ENCODE measurements around the gene GABRB3. TPM values are rescaled to one million over a fixed set of nuclear protein-coding genes. Genes with fewer than 3 reads are reported as not detected.

Gene GABRB3
- total RNA-seq, 4 donors from 2014 or later = under 0.01 to 1.9 (median 0.77) TPM

DNA sequence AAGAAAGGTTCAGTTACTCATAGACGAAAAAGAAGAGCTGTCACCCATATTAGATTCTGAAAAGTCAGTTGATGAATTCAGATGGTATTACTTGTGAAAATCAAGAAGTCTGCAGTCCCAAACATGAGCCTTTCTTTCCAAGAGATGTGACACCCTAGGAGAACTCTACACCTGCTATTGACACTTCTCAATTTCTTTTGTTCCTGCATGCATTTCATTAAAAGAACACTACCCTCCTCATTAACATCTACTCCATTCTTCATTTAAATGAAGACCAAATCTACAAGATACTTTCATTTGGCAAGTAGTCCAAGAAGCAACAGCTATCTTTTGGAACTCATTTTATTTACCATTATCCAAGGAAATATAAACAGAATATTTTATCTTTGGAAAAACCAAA, 6.6 kb downstream of the GABRB3 start:
- TF ChIP-seq, protein P1, sequence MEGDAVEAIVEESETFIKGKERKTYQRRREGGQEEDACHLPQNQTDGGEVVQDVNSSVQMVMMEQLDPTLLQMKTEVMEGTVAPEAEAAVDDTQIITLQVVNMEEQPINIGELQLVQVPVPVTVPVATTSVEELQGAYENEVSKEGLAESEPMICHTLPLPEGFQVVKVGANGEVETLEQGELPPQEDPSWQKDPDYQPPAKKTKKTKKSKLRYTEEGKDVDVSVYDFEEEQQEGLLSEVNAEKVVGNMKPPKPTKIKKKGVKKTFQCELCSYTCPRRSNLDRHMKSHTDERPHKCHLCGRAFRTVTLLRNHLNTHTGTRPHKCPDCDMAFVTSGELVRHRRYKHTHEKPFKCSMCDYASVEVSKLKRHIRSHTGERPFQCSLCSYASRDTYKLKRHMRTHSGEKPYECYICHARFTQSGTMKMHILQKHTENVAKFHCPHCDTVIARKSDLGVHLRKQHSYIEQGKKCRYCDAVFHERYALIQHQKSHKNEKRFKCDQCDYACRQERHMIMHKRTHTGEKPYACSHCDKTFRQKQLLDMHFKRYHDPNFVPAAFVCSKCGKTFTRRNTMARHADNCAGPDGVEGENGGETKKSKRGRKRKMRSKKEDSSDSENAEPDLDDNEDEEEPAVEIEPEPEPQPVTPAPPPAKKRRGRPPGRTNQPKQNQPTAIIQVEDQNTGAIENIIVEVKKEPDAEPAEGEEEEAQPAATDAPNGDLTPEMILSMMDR (IDR thresholded peaks at IDR 0.05; ENCODE audit: low read depth) = no peak

DNA sequence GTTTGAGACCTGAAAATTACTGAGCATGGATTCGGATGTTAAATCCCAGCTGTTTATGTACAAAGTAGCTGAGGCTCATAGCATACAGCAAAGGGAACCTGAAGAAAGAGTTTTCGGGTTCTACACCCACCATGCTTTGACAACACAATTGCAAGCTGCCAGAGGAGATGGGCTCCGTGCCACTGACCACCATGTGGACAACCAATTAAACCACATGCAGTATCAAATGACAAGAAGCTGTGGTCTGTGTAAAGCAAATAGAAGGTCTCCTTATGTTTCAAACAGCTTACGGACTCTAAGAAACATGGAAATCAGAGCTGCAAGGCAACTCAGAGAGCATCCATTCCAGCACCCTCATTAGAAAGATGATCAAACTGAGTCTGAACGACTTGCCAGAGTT, 12.9 kb downstream of the GABRB3 start:
- TF ChIP-seq, protein P1 (IDR thresholded peaks at IDR 0.05; ENCODE audit: low read depth) = no peak

DNA sequence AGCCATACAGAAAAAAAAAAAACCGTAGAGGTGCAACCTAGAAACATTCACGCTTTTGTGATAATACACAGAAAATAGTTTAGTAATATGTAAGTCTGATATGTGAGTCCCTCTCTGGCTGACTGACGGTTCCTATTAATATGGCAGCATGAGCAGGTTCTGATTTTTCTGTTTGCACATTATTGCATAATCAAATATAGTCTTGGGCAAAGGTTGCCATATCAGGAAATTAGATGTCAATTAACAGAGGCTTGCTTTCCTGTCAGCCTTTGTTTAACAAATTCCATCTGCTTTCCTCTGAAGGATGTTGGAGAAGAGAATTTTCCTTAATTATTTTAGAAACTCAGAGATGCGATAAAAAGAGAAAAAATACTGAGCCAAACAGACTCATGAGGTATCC, 14.8 kb downstream of the GABRB3 start:
- TF ChIP-seq, protein P1 (IDR thresholded peaks at IDR 0.05; ENCODE audit: low read depth) = no peak

DNA sequence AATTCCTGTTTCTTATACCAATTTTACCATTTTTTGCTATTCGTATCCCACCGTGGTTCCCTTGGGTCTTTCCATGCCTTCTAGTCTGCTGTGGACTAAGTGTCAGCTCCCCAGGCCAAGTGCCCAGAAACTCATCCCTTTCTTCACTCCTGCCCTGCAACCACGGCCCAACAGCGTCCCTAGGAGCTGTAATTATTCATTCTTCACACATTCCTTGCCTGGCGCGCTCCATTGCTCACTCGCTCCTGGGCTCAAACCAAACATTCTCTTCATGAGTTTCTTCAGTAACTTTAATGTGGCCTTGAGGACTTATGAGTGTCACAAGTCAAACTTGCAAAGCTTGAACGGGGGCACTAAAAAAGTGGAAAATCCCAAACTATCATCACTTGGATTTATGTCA, 15.7 kb downstream of the GABRB3 start:
- TF ChIP-seq, protein P1 (IDR thresholded peaks at IDR 0.05; ENCODE audit: low read depth) = no peak

DNA sequence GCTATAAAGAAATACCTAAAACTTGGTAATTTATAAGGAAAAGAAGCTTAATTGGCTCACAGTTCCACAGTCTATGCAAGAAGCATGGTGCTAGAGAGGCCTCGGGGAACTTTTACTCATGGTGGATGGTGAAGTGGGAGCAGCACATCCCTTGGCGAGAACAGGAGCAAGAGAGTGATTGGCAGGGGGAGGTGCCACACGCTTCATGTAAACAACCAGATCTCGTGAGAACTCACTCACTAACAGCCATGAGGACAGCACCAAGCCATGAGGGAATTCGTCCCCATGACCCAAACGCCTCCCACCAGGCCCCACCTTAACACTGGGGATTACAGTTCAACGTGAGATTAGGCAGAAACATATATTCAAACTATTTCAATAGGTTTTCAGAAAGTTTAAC, 28.0 kb downstream of the GABRB3 start:
- TF ChIP-seq, protein P1 (IDR thresholded peaks at IDR 0.05; ENCODE audit: low read depth) = no peak

DNA sequence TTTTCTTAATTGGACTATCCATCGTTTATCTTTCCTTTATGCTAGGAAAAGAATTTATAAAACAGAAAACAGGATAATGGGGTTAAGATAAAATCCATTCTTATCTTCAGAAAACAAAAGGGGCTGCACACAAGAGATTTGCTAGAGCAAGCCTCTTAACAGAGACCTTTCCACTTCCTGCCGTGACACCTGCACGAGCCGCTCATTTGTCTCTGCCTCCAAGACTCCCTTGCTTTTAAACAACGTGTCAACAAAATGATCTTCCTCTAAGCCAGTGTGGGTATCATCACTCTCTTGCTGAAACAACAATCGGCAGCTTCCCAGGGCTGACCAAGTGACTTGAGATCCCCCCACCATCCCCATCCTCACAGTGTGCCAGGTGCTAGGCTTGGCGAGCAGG, 33.1 kb downstream of the GABRB3 start:
- TF ChIP-seq, protein P1 (IDR thresholded peaks at IDR 0.05; ENCODE audit: low read depth) = no peak

DNA sequence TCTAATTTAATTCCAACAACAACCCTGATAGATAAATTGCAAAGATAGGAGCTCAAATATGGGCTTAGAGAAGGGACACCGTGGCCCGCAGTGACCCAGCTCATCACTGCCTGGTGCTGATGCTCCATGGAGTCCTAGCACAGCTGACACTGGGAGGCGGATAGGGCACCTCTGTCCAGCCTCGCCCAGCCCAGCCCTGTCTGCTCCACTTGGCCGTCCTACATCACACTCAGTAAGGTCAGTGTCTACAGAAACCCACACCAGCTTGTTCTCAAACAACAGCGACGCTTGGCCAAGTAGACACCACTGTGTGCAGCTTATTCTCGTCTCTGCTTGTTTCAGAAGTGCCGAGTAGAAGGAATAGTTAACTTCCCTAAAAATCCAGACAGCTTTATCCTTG, 33.9 kb downstream of the GABRB3 start:
- TF ChIP-seq, protein P1 (IDR thresholded peaks at IDR 0.05; ENCODE audit: low read depth) = no peak
